Neural progenitor cell (in vitro differentiated cells): ENCODE results near the gene CDCA3.
"Not testable (repeated sequence)": the region's sequence is repeated elsewhere in the genome, so short reads cannot be mapped to it uniquely, and the experiment has no call there.

ENCODE experiments used
- EZH2 ChIP-seq: fragments of 200-600 bp; sonication (generic); IDR thresholded peaks from 2 replicates; pipeline ENCODE4 v1.6.1; 2017; ENCODE audit warnings: antibody characterized with exemption, mild to moderate bottlenecking, moderate library complexity
- EZH2phosphoT487 ChIP-seq: fragments of 200-600 bp; sonication (generic); IDR thresholded peaks from 2 replicates; pipeline ENCODE4 v1.6.1; 2017; ENCODE audit warnings: antibody characterized with exemption
- TF ChIP-seq, protein P1 (sequence below): fragments of 200-600 bp; sonication (generic); IDR thresholded peaks from 2 replicates; pipeline ENCODE4 v1.5.1; 2017; ENCODE audit warnings: antibody characterized with exemption, mild to moderate bottlenecking

GRCh38 chr12:6889775-6890573, 38.9 kb upstream of the CDCA3 start:
- TF ChIP-seq, protein P1, sequence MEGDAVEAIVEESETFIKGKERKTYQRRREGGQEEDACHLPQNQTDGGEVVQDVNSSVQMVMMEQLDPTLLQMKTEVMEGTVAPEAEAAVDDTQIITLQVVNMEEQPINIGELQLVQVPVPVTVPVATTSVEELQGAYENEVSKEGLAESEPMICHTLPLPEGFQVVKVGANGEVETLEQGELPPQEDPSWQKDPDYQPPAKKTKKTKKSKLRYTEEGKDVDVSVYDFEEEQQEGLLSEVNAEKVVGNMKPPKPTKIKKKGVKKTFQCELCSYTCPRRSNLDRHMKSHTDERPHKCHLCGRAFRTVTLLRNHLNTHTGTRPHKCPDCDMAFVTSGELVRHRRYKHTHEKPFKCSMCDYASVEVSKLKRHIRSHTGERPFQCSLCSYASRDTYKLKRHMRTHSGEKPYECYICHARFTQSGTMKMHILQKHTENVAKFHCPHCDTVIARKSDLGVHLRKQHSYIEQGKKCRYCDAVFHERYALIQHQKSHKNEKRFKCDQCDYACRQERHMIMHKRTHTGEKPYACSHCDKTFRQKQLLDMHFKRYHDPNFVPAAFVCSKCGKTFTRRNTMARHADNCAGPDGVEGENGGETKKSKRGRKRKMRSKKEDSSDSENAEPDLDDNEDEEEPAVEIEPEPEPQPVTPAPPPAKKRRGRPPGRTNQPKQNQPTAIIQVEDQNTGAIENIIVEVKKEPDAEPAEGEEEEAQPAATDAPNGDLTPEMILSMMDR, result not testable (repeated sequence)
- TF ChIP-seq EZH2, EZH2phosphoT487: not testable (repeated sequence)
